ENCODE results near the gene CNDP1.

DNA sequence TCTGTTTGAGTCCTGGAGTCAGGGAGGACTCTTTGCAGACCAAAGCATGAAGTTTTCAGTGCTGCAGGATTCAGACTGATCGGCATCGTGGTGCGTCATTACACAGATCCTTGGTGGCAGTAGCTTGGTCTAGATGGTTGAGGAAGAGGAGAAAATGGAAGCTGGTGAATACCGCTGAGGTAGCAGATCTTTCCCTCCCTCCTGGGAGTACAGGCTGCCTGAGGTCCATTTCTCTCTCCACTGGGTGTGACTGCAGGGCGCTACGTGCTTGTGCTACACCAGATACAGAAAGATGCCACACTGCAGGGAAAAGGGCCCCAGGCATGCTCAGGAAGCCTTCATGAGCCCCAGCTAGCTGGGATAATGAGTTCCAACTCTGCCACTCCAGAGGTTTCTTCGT is 3.3 kb upstream of the CNDP1 start:
- TF ChIP-seq GATA2 (CRISPR knock-in tag; IDR thresholded peaks at IDR 0.05) (no peak), FOXM1 (IDR thresholded peaks at IDR 0.05; ENCODE audit: low read depth) (no peak), SIN3A (IDR thresholded peaks at IDR 0.05; ENCODE audit: borderline replicate concordance, low read depth, low read length) (no peak), TCF12 (IDR thresholded peaks at IDR 0.05) (no peak), RFX5 (IDR thresholded peaks at IDR 0.05; ENCODE audit: low read length) (no peak), TEAD4 (IDR thresholded peaks at IDR 0.05; ENCODE audit: borderline replicate concordance, insufficient read depth) (no peak), TAF1 (IDR thresholded peaks at IDR 0.05; ENCODE audit: borderline replicate concordance, low read depth, low read length) (no peak), POLR2AphosphoS5 (IDR thresholded peaks at IDR 0.05; ENCODE audit: low read depth, low read length) (no peak), RCOR1 (IDR thresholded peaks at IDR 0.05; ENCODE audit: low read length) (no peak), FOXJ3 (CRISPR knock-in tag; IDR thresholded peaks at IDR 0.05) (no peak)
- TF ChIP-seq, protein P1, sequence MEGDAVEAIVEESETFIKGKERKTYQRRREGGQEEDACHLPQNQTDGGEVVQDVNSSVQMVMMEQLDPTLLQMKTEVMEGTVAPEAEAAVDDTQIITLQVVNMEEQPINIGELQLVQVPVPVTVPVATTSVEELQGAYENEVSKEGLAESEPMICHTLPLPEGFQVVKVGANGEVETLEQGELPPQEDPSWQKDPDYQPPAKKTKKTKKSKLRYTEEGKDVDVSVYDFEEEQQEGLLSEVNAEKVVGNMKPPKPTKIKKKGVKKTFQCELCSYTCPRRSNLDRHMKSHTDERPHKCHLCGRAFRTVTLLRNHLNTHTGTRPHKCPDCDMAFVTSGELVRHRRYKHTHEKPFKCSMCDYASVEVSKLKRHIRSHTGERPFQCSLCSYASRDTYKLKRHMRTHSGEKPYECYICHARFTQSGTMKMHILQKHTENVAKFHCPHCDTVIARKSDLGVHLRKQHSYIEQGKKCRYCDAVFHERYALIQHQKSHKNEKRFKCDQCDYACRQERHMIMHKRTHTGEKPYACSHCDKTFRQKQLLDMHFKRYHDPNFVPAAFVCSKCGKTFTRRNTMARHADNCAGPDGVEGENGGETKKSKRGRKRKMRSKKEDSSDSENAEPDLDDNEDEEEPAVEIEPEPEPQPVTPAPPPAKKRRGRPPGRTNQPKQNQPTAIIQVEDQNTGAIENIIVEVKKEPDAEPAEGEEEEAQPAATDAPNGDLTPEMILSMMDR (IDR thresholded peaks at IDR 0.05) = no peak
- TF ChIP-seq, protein P2, sequence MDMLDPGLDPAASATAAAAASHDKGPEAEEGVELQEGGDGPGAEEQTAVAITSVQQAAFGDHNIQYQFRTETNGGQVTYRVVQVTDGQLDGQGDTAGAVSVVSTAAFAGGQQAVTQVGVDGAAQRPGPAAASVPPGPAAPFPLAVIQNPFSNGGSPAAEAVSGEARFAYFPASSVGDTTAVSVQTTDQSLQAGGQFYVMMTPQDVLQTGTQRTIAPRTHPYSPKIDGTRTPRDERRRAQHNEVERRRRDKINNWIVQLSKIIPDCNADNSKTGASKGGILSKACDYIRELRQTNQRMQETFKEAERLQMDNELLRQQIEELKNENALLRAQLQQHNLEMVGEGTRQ (IDR thresholded peaks at IDR 0.05; ENCODE audit: borderline replicate concordance, low read depth, low read length) = no peak
- TF ChIP-seq, protein P3, sequence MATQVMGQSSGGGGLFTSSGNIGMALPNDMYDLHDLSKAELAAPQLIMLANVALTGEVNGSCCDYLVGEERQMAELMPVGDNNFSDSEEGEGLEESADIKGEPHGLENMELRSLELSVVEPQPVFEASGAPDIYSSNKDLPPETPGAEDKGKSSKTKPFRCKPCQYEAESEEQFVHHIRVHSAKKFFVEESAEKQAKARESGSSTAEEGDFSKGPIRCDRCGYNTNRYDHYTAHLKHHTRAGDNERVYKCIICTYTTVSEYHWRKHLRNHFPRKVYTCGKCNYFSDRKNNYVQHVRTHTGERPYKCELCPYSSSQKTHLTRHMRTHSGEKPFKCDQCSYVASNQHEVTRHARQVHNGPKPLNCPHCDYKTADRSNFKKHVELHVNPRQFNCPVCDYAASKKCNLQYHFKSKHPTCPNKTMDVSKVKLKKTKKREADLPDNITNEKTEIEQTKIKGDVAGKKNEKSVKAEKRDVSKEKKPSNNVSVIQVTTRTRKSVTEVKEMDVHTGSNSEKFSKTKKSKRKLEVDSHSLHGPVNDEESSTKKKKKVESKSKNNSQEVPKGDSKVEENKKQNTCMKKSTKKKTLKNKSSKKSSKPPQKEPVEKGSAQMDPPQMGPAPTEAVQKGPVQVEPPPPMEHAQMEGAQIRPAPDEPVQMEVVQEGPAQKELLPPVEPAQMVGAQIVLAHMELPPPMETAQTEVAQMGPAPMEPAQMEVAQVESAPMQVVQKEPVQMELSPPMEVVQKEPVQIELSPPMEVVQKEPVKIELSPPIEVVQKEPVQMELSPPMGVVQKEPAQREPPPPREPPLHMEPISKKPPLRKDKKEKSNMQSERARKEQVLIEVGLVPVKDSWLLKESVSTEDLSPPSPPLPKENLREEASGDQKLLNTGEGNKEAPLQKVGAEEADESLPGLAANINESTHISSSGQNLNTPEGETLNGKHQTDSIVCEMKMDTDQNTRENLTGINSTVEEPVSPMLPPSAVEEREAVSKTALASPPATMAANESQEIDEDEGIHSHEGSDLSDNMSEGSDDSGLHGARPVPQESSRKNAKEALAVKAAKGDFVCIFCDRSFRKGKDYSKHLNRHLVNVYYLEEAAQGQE (IDR thresholded peaks at IDR 0.05; ENCODE audit: low read depth, low read length) = no peak
- TF ChIP-seq, protein P4, sequence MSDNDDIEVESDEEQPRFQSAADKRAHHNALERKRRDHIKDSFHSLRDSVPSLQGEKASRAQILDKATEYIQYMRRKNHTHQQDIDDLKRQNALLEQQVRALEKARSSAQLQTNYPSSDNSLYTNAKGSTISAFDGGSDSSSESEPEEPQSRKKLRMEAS (IDR thresholded peaks at IDR 0.05; ENCODE audit: low read depth) = no peak
